SU-DHL-6 (cell line): Measurements from ENCODE around the gene USP47.

Experiments
- H2AFZ ChIP-seq: fragments of 200-600 bp; sonication (generic); 2 replicates; pipeline ENCODE4 v1.6.1; 2014; ENCODE audit warnings: low read depth, mild to moderate bottlenecking, moderate library complexity, mixed read lengths, antibody characterized with exemption, low read length; ENCODE audit not compliant: severe bottlenecking
- H3F3A ChIP-seq: fragments of 200-600 bp; shearing (Covaris generic); 2 replicates; pipeline ENCODE4 v1.6.0; 2016; ENCODE audit warnings: antibody characterized with exemption, mild to moderate bottlenecking; ENCODE audit not compliant: insufficient read depth
- H3K27ac ChIP-seq: fragments of 200-600 bp; sonication (generic); 2 replicates; pipeline ENCODE4 v1.5.1; 2016; ENCODE audit warnings: low read depth, mild to moderate bottlenecking, low read length, moderate library complexity, mixed read lengths
- H3K27me3 ChIP-seq: fragments of 200-600 bp; sonication (generic), shearing (Covaris generic); 2 replicates; pipeline ENCODE4 v1.6.0; 2014; ENCODE audit warnings: mild to moderate bottlenecking, low read length
- H3K36me3 ChIP-seq: fragments of 200-600 bp; sonication (generic); 2 replicates; pipeline ENCODE4 v1.6.1; 2014; ENCODE audit warnings: mild to moderate bottlenecking, low read length, mixed read lengths
- H3K4me2 ChIP-seq: fragments of 300-600, 200-600 bp; shearing (Covaris generic), sonication (generic); 2 replicates; pipeline ENCODE4 v1.6.0; 2014; ENCODE audit warnings: low read length, low read depth, mild to moderate bottlenecking; ENCODE audit not compliant: poor library complexity, severe bottlenecking
- H3K4me3 ChIP-seq: fragments of 200-600 bp; sonication (generic); 2 replicates; pipeline ENCODE4 v1.5.1; 2014; ENCODE audit warnings: antibody characterized with exemption, low read length, mild to moderate bottlenecking, mixed read lengths; ENCODE audit not compliant: insufficient read depth, poor library complexity, severe bottlenecking
- H3K79me2 ChIP-seq: fragments of 200-600 bp; sonication (generic); 2 replicates; pipeline ENCODE4 v1.6.1; 2014; ENCODE audit warnings: mild to moderate bottlenecking, low read length, moderate library complexity; ENCODE audit not compliant: insufficient read depth
- H3K9ac ChIP-seq: fragments of 200-600 bp; sonication (generic); 2 replicates; pipeline ENCODE4 v1.7.0; 2014; ENCODE audit warnings: mild to moderate bottlenecking, low read length
- H3K9me2 ChIP-seq: fragments of 200-600 bp; sonication (generic); replicated peaks from 2 replicates; pipeline ENCODE4 v1.6.1; 2014; ENCODE audit warnings: low read length; ENCODE audit not compliant: insufficient read depth
- H3K9me3 ChIP-seq: fragments of 200-600 bp; sonication (generic); 2 replicates; pipeline ENCODE4 v1.6.1; 2014; ENCODE audit warnings: low read length, mixed read lengths; ENCODE audit not compliant: insufficient read depth
- H4K20me1 ChIP-seq: fragments of 200-600 bp; sonication (generic); 2 replicates; pipeline ENCODE4 v1.6.1; 2014; ENCODE audit warnings: low read depth, mild to moderate bottlenecking, antibody characterized with exemption, low read length, moderate library complexity, mixed read lengths
- CTCF ChIP-seq: fragments of 200-600 bp; sonication (generic); IDR thresholded peaks from one replicate; pipeline ENCODE4 v1.5.1; 2017; ENCODE audit warnings: antibody characterized with exemption, mild to moderate bottlenecking, low read length, moderate library complexity; ENCODE audit not compliant: insufficient read depth, poor library complexity, severe bottlenecking
- EZH2phosphoT487 ChIP-seq: fragments of 200-600 bp; sonication (generic), shearing (Covaris generic); conservative IDR thresholded peaks from 2 replicates; pipeline ENCODE4 v1.6.1; 2018; ENCODE audit warnings: mild to moderate bottlenecking, antibody characterized with exemption, low read length, moderate library complexity, mixed read lengths

USP47 gene, protein sequence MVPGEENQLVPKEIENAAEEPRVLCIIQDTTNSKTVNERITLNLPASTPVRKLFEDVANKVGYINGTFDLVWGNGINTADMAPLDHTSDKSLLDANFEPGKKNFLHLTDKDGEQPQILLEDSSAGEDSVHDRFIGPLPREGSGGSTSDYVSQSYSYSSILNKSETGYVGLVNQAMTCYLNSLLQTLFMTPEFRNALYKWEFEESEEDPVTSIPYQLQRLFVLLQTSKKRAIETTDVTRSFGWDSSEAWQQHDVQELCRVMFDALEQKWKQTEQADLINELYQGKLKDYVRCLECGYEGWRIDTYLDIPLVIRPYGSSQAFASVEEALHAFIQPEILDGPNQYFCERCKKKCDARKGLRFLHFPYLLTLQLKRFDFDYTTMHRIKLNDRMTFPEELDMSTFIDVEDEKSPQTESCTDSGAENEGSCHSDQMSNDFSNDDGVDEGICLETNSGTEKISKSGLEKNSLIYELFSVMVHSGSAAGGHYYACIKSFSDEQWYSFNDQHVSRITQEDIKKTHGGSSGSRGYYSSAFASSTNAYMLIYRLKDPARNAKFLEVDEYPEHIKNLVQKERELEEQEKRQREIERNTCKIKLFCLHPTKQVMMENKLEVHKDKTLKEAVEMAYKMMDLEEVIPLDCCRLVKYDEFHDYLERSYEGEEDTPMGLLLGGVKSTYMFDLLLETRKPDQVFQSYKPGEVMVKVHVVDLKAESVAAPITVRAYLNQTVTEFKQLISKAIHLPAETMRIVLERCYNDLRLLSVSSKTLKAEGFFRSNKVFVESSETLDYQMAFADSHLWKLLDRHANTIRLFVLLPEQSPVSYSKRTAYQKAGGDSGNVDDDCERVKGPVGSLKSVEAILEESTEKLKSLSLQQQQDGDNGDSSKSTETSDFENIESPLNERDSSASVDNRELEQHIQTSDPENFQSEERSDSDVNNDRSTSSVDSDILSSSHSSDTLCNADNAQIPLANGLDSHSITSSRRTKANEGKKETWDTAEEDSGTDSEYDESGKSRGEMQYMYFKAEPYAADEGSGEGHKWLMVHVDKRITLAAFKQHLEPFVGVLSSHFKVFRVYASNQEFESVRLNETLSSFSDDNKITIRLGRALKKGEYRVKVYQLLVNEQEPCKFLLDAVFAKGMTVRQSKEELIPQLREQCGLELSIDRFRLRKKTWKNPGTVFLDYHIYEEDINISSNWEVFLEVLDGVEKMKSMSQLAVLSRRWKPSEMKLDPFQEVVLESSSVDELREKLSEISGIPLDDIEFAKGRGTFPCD (N-terminal part only)

DNA sequence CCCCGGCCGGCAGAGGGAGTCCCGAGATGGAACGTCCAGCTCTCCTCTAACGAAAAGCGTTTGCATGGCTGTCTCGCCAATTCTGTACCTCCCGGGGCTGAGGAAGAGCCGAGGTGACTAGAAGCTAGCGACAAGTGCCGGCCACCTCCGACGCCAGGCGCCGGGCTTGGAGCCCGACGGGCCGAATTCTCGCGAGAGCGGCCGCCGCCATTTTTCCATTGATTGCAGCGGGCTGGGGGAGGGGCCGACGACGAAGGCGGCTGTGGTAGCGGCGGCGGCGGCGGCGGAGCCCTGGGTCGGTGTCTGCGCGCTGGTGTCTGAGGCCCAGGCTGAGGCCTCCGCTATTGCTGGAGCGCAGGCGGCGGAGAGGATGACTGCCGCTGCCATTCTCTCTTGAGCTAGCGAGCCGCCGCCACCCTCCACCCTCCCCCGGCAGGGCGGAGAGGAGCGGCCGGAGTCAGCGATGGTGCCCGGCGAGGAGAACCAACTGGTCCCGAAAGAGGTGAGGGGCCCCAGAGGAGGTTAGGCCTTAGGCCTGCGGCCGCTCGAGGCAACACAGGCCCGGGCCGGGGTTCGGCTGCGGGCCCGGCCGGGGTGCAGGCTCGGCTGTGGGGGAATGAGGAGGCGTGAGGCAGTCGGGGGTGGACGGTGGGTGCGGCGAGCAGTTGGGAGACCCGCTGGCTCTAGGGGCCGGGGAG is at the start of gene USP47:
TSS of gene USP47 (plus strand) at position 250 of the 698 bp plus-strand sequence. CDS start at position 464, 214 bp downstream.
- no peak for TF ChIP-seq EZH2phosphoT487
- peak; percentile 22 for TF ChIP-seq CTCF
- H3K79me2 ChIP-seq: peaks cover 44% of the 10 kb centered on the region
- no peaks in the 10 kb centered on the region for H3K27me3 ChIP-seq
- H3K9me3 ChIP-seq: no peaks in the 10 kb centered on the region
- peaks cover 34% of the 10 kb centered on the region for H4K20me1 ChIP-seq
- H3K36me3 ChIP-seq: no peaks in the 10 kb centered on the region
- peak within 1 kb of the TSS; percentile 91 for H3K9ac ChIP-seq
- H3K4me2 ChIP-seq: peak within 1 kb of the TSS; percentile 88
- no peaks in the 10 kb centered on the region; the same call in 1 of the 2 replicates for H3F3A ChIP-seq
- peak within 1 kb of the TSS; percentile 83 for H3K4me3 ChIP-seq
- peak within 1 kb of the TSS; percentile 81 for H3K27ac ChIP-seq
- H2AFZ ChIP-seq: peak within 1 kb of the TSS; percentile 96
- H3K9me2 ChIP-seq: no peaks in the 10 kb centered on the region

DNA sequence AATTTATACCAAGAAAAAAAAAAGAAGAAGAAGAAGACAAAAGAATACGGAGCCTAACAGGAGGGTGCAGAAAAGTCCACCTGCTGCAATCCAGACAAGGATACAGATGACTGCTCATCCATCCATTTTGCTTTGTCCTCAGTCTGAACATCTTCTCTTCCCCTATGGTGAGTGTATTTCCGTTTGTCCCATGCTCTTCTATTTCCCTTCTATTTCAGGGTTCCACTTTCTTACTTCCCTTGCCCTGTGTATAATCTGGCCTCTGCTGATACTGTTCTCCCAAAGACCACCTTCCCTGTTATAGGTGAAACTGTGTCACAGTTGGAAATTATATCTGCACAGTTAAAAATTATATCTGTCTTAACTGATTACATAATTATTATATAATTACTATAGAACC is 48.7 kb upstream of the USP47 start:
- no peaks in the 10 kb centered on the region for H3K9me2 ChIP-seq
- H3K9ac ChIP-seq: no peak overlapping the region
- no peak overlapping the region for H3K27ac ChIP-seq
- no peaks in the 10 kb centered on the region for H3K79me2 ChIP-seq
- H3K36me3 ChIP-seq: no peaks in the 10 kb centered on the region
- H3K4me3 ChIP-seq: no peak overlapping the region
- TF ChIP-seq EZH2phosphoT487 (no peak), CTCF (no peak)
- H3K27me3 ChIP-seq: no peaks in the 10 kb centered on the region
- H3F3A ChIP-seq: no peaks in the 10 kb centered on the region
- H2AFZ ChIP-seq: no peak overlapping the region
- H4K20me1 ChIP-seq: no peaks in the 10 kb centered on the region
- H3K9me3 ChIP-seq: no peaks in the 10 kb centered on the region
- no peak overlapping the region for H3K4me2 ChIP-seq

DNA sequence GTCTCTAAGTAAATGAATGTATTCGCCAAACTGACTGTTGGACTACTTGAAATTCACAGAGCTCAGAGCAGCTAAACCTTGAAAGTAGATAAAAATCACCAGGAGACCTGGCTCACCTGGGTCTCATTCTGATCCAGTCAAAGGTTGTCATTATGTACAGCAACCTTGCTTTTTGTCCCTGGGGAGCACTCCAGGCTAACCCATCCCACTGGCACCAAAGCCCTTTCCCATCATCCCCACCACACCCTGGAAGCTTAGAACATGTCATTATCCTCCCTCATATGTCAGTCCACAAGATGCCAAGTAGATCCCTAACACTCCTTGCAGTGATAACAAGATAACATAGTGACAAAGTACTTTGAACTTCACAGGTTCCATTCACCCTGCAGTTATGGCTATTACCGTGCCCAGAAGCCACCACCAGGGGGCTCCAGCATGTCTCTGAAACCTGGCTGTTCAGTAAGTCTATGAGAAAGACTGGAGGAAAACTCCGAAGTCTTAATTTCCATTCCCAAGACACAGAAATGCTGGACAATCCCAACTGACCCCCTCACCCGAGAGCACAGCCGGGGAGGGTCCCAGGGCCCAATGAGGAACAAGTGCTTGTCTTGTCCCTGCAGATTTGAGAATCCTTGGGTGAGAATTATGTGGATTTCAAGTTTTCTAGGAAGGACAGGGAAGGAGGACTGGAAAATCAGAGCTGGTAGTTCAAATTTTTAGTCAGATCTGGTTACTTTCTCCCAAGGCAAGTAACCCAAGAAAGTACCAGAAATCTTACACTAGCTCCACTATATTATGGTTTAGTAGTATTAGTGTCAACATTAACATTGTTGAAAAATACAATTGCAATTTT is 43.0 kb upstream of the USP47 start:
- H3K36me3 ChIP-seq: no peaks in the 10 kb centered on the region
- H3K79me2 ChIP-seq: no peaks in the 10 kb centered on the region
- H3F3A ChIP-seq: no peaks in the 10 kb centered on the region
- no peak overlapping the region for H3K27ac ChIP-seq
- H3K9ac ChIP-seq: no peak overlapping the region
- no peaks in the 10 kb centered on the region for H3K9me2 ChIP-seq
- no peaks in the 10 kb centered on the region for H4K20me1 ChIP-seq
- no peaks in the 10 kb centered on the region for H3K27me3 ChIP-seq
- no peak overlapping the region for H3K4me2 ChIP-seq
- H2AFZ ChIP-seq: no peak overlapping the region
- no peaks in the 10 kb centered on the region for H3K9me3 ChIP-seq
- H3K4me3 ChIP-seq: no peak overlapping the region
- TF ChIP-seq EZH2phosphoT487 (no peak), CTCF (peak; percentile 91)
